ENCODE data around the gene VWA8. TPM values are rescaled to one million over a fixed set of nuclear protein-coding genes. Genes with fewer than 3 reads are reported as not detected.

VWA8 gene
- polyA plus RNA-seq, 1 donor (not counting 4 experiments of a cell fraction or from before 2014, with no cell fraction given), result 17.8 TPM

GRCh38 chr13:41774605-41775218 lies 186.2 kb downstream of the VWA8 start:
- Histone ChIP-seq H3K27ac (ENCODE audit: control insufficient read depth, insufficient read depth, low read length) (no peak overlapping the region), H2AFZ (ENCODE audit: control insufficient read depth, low read length) (no peak overlapping the region), H3K27me3 (ENCODE audit: control insufficient read depth, extremely low read depth, insufficient read depth, low read length) (no peaks in the 10 kb centered on the region), H4K20me1 (ENCODE audit: control insufficient read depth, extremely low read depth, insufficient read depth, low read length) (no peaks in the 10 kb centered on the region), H3K36me3 (ENCODE audit: control insufficient read depth in 2 of 2, extremely low read depth in 1 of 2, insufficient read depth in 2 of 2, low read length in 2 of 2) (peaks cover 0 to 2% of the 10 kb centered on the region in 2 experiments), H3K79me2 (ENCODE audit: control insufficient read depth, insufficient read depth, low read length) (no peaks in the 10 kb centered on the region), H3K9ac (ENCODE audit: control insufficient read depth, extremely low read depth, insufficient read depth, low read length) (no peak overlapping the region), H3K4me3 (ENCODE audit: control insufficient read depth in 2 of 3, extremely low read depth in 1 of 3, insufficient read depth in 2 of 3, low read depth in 1 of 3, low read length in 3 of 3) (no peak overlapping the region), H3K4me1 (ENCODE audit: control insufficient read depth, extremely low read depth, insufficient read depth, low read length) (no peaks in the 10 kb centered on the region), H3K9me1 (ENCODE audit: control insufficient read depth, extremely low read depth, insufficient read depth, low read length) (no peaks in the 10 kb centered on the region), H3K9me3 (ENCODE audit: control insufficient read depth, low read depth, low read length) (no peaks in the 10 kb centered on the region), H3K4me2 (ENCODE audit: control insufficient read depth, extremely low read depth, insufficient read depth, low read depth, low read length) (no peak overlapping the region)
- TF ChIP-seq CTCF (optimal IDR thresholded peaks at IDR 0.05 in 1 of 3, IDR thresholded peaks at IDR 0.05 in 1 of 3, conservative IDR thresholded peaks at IDR 0.05 in 1 of 3; ENCODE audit: extremely low read depth in 1 of 3, insufficient read depth in 2 of 3, low read length in 3 of 3), result no peak
- TF ChIP-seq EZH2 (IDR thresholded peaks at IDR 0.05; ENCODE audit: low read length), result no peak
- dilution Hi-C loops (cut with MboI; ENCODE audit: extremely low pct_ligation_motif_present, low sequenced_read_pairs), result no loop called here
- no peak for FAIRE-seq
- DNase-seq (ENCODE audit: low read depth, low spot score), result no peak

- no peak for TF ChIP-seq CTCF (optimal IDR thresholded peaks at IDR 0.05 in 1 of 3, IDR thresholded peaks at IDR 0.05 in 1 of 3, conservative IDR thresholded peaks at IDR 0.05 in 1 of 3; ENCODE audit: extremely low read depth in 1 of 3, insufficient read depth in 2 of 3, low read length in 3 of 3)
- TF ChIP-seq EZH2 (IDR thresholded peaks at IDR 0.05; ENCODE audit: low read length), result no peak
- no peak for DNase-seq (ENCODE audit: low read depth, low spot score)
- no peak for FAIRE-seq
Observed at GRCh38 chr13:41767801-41768200, 193.1 kb downstream of the VWA8 start.

More at GRCh38 chr13:41767801-41768200, 193.1 kb downstream of the VWA8 start:
- no peaks in the 10 kb centered on the region for H3K79me2 ChIP-seq (ENCODE audit: control insufficient read depth, insufficient read depth, low read length)
- H3K36me3 ChIP-seq (ENCODE audit: control insufficient read depth in 2 of 2, extremely low read depth in 1 of 2, insufficient read depth in 2 of 2, low read length in 2 of 2), result no peaks in the 10 kb centered on the region
- H3K27ac ChIP-seq (ENCODE audit: control insufficient read depth, insufficient read depth, low read length), result no peak overlapping the region
- no peak overlapping the region for H2AFZ ChIP-seq (ENCODE audit: control insufficient read depth, low read length)
- no peak overlapping the region for H3K9ac ChIP-seq (ENCODE audit: control insufficient read depth, extremely low read depth, insufficient read depth, low read length)
- H3K9me1 ChIP-seq (ENCODE audit: control insufficient read depth, extremely low read depth, insufficient read depth, low read length), result no peaks in the 10 kb centered on the region
- H3K4me3 ChIP-seq (ENCODE audit: control insufficient read depth in 2 of 3, extremely low read depth in 1 of 3, insufficient read depth in 2 of 3, low read depth in 1 of 3, low read length in 3 of 3), result no peak overlapping the region
- H3K9me3 ChIP-seq (ENCODE audit: control insufficient read depth, low read depth, low read length), result no peaks in the 10 kb centered on the region
- H3K4me1 ChIP-seq (ENCODE audit: control insufficient read depth, extremely low read depth, insufficient read depth, low read length), result no peaks in the 10 kb centered on the region
- dilution Hi-C loops (cut with MboI; ENCODE audit: extremely low pct_ligation_motif_present, low sequenced_read_pairs), result no loop called here
- H3K4me2 ChIP-seq (ENCODE audit: control insufficient read depth, extremely low read depth, insufficient read depth, low read depth, low read length), result no peak overlapping the region
- no peaks in the 10 kb centered on the region for H3K27me3 ChIP-seq (ENCODE audit: control insufficient read depth, extremely low read depth, insufficient read depth, low read length)
- H4K20me1 ChIP-seq (ENCODE audit: control insufficient read depth, extremely low read depth, insufficient read depth, low read length), result no peaks in the 10 kb centered on the region
